NOMO-1 (cell line): ENCODE data around the gene CCDC82.

Experiments
- DNase-seq, 2 experiments: peaks; one replicate each; lab custom pipeline; 2025; ENCODE audit not compliant: unreplicated experiment in 2 of 2; lab: John Stamatoyannopoulos, UW

The CCDC82 gene

GRCh38 chr11:96365493-96365892 is 24.2 kb downstream of the CCDC82 start:
- DNase-seq = no peak

GRCh38 chr11:96361778-96362177 is 27.9 kb downstream of the CCDC82 start:
- DNase-seq = no peak

DNA sequence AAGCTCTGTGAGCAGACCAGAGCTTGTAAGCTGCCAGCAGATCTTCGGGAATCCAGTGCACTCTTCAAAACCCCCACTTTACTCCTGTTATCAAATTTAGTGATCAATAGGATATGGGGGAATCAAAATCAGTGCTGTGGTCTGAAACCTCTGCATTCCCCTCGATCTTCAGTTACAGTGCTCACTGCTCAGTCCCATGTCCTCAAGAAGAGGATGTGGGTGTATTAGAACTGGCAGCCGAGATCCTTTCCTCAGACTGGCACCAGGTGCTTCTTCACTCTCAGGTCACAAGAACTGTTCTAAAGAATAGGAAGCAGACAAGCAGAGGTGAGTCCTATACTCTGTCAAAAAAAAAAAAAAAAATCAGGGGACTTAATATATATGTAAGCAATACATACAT is 31.4 kb downstream of the CCDC82 start:
- no peak for DNase-seq

DNA sequence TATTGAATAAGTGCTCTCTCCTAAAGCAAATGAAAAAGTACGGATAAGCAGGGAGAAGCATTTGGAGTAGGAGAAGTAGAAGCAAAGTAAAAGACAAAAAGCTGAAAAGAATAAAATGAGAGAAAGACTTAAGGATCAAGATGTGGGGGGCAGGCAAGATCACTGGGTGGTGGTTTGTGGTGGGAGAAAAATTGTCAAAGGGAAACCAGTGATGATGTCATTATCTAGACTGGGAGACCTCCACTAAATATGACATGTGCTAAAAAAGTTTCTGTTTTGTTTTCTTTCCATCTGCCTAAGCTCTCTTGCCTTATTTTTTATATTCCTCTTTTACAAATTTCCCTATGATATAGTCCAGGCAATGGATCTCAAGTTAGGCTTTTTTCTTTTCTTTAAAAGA is 31.9 kb downstream of the CCDC82 start:
- DNase-seq = no peak

GRCh38 chr11:96356848-96357247 is 32.9 kb downstream of the CCDC82 start:
- no peak for DNase-seq

GRCh38 chr11:96342961-96343711 is 46.6 kb downstream of the CCDC82 start, which contains the start of gene MAML2:
TSS of gene MAML2 (minus strand) at chr11:96343195. CDS start at chr11:96341895, 1,300 bp downstream.
- DNase-seq = peak; percentile 85 to 90

- DNase-seq = peak in 1 of 2 experiments; percentile 25
Measured at GRCh38 chr11:96342014-96342960, 47.4 kb downstream of the CCDC82 start.

- DNase-seq = no peak
Measured at GRCh38 chr11:96341211-96342013, 48.3 kb downstream of the CCDC82 start.

- DNase-seq = no peak
Measured at GRCh38 chr11:96340555-96340885, 49.2 kb downstream of the CCDC82 start.

DNA sequence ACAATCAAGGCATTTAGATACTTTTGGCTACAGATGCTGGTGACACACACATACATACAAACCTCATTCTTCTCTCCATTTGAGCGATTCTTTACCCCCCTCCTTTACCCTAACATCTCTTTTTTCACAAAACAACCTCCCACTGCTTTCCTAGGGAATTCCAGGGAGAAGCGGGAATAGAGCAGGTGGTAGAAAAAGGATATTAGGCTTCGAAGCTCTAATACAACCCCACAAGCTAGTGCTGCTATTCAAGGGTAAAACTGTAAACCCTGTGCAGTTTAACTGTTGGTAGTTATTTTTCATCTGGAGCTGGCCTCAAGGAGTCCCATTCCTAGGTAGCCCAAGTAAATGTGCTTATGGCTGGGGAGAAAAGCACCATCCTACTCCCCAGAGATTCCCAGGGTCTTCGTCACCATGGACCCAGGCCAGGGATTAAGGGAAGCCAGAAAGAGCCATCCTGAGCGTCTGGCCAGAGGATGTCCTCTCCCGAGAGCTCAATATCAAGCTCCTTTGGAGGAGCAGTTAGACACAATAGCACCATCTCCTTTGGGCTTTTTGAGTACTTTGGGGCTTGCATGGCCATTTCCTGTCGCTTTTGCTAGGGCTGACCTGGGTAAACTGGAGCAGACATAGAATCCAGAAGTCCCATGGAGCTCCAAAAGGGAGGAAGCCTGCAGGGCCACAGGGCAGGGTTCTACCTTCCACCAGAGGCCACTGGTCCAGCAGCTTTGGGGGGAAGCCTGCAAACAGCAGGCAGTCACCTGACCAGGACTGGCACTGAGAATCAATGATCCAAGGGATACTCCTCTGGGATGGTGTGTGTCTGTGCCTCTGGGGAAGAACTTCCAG is 49.8 kb downstream of the CCDC82 start:
- DNase-seq = no peak

GRCh38 chr11:96338910-96339705 is 50.6 kb downstream of the CCDC82 start:
- peak; percentile 83 to 97 for DNase-seq

DNA sequence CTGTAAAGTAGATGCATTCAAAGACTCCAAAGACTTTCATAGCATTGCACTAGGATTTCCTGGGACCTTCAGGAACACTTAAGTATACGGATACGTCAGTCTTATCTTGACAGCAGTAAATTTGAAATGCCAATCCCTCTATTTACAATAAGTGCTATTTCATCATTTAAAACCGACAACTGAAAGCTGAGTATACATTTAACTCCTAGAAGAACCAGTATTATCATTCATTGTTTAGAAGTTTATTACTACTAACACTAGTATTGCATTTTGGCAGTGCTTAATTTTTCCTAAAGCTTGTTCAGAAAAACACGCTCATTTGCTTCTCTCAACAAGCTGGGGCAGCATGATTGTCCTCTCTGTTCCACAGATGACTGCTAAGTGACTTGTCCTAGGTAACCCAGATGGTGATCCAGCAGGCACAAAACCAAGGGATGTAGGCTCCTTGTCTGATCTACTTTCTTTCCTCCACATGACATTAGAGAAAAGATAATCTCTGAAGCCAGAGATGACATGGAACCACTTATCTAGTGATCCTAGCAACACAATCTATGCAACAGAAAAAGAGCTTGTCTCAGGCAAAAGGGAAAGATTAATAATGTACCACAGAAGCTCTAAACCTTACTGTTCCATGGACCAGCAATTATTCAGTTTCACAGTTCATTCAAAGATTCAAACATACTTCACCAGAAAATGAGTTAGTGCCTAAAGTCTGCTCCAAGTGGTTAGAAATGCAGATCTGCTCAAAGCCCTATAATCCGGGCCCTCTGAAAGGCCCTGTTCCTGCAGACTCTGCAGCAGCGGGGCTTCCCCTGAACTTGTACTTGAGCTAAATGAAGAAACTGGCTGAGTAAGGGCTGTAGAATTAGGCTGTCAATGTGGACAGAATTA is 51.9 kb downstream of the CCDC82 start:
- no peak for DNase-seq

DNA sequence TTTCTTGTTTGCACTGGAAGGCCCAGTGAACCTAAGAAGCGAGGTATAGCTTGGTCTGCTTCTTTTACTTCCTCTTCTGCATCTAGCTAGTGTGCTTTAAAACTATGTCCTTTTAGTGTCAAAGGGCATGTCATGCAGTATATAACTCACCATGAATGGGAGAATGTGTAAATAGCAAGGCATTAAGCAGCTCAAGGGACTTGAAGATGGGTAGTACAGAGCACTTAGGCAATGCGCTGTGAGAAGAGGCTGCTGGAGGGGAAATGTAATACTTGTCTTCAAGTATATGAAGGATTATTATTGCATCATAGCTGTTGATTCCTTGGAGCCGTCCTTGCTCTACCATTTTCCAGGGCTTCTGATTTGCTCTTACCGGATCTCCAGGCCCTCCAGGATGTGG is 54.3 kb downstream of the CCDC82 start:
- peak in 1 of 2 experiments; percentile 14 for DNase-seq

DNA sequence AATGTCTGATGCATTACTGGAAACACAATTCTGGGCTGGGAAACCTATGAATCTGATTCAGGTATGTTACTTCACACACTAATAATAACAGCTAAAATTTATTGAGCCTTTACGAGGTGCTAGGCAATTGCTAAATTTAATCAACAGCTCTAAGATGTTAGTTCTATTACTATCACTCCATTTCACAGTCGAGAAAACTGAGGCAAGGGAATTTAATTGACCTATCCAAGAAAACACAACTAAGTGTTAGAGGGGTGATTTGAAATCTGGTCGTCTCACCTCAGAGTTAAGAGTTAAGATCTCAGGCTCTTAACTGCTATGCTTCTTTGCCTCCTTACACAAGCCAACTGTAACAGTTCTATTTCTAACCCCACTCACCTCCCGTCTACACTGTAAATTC is 55.5 kb downstream of the CCDC82 start:
- no peak for DNase-seq

DNA sequence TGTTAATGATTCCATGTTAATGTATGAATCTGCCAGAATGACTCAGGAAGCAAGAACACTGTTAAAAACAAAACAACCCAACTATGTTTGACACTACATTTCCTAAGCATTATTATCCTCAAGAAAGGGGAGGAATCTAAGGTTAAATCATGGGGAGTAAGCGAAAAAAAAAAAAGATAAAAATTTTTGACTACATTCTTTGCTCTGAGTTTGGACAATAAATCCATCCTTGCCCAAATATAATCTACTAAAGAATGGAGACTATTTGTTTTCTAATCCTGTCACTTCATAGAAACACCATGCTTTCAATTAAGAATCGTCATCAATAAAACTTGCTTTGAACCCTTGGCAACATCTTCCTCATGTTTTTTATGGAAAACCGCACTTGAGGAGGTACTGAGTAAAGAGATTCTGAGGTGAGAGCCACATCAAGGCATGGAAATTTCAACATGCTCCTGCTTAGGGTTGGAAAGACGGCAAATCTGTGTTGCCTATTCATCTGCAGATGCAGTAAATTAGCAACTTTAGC is 56.5 kb downstream of the CCDC82 start:
- no peak for DNase-seq

GRCh38 chr11:96332126-96332771 is 57.5 kb downstream of the CCDC82 start:
- DNase-seq = no peak

DNA sequence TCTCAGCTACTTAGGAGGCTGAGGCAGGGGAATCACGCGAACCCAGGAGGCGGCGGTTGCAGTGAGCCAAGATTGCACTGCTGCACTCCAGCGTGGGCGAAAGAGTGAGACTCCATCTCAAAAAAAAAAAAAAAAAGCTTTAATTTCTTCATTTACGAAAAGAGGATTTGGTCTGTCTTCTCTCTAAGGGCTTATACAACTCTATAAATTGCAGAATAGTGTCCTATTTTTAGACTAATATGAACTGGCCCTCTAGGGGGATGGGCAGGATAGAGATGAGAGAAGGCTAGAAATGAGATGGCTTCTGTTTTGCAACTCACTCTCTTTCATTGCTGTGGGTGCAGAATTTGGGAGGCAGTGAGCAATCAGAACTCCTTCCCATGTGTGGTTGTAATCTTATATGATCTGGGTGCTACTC is 58.0 kb downstream of the CCDC82 start:
- DNase-seq = no peak

GRCh38 chr11:96330511-96330859 is 59.2 kb downstream of the CCDC82 start:
- no peak for DNase-seq
